ENCODE results near the gene ATG3.

DNA sequence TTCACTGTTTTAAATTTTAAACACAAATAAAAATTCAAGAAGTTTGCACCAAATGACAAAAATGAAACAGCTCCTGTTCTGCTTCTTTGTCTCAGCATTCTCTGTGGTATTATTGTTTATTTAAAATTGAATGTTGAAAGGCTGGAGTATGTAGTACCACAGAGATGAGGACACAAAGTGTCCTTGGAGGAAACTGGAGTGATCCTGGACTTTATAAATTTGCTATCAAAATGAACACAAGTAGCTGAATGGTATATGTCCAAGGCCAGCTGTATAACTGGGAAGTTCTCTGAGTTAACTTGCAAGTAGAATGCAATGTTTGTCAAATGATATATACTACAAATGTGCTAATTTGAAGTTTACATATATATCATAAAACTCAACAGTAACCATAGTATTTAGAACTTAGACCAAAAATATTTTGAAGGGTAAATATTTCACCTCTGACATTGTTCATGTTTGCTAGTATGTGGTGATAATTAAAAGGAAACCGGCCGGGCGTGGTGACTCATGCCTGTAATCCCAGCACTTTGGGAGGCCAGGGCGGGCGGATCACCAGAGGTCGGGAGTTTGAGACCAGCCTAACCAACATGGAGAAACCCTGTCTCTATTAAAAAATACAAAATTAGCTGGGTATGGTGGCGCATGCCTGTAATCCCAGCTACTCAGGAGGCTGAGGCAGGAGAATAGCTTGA, 74.8 kb downstream of the ATG3 start:
- TF ChIP-seq POLR2AphosphoS5 (IDR thresholded peaks at IDR 0.05) (no peak), POLR2A (IDR thresholded peaks at IDR 0.05) (no peak)
- TF ChIP-seq, protein P1, sequence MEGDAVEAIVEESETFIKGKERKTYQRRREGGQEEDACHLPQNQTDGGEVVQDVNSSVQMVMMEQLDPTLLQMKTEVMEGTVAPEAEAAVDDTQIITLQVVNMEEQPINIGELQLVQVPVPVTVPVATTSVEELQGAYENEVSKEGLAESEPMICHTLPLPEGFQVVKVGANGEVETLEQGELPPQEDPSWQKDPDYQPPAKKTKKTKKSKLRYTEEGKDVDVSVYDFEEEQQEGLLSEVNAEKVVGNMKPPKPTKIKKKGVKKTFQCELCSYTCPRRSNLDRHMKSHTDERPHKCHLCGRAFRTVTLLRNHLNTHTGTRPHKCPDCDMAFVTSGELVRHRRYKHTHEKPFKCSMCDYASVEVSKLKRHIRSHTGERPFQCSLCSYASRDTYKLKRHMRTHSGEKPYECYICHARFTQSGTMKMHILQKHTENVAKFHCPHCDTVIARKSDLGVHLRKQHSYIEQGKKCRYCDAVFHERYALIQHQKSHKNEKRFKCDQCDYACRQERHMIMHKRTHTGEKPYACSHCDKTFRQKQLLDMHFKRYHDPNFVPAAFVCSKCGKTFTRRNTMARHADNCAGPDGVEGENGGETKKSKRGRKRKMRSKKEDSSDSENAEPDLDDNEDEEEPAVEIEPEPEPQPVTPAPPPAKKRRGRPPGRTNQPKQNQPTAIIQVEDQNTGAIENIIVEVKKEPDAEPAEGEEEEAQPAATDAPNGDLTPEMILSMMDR (IDR thresholded peaks at IDR 0.05) = no peak

Measured in prostate gland (tissue), 2 donors.